Transverse colon (tissue), 4 donors: ENCODE results near the gene LRRC74A. TPM values are rescaled to one million over a fixed set of nuclear protein-coding genes. Genes with fewer than 3 reads are reported as not detected.

ENCODE experiments used
- DNase-seq: peaks from one replicate; pipeline ENCODE4 v3.0.0-alpha.2; 2019
- H3K27ac ChIP-seq, 4 donors: fragments of 200-600 bp; sonication (generic); 2 replicates each; pipeline ENCODE4 v1.5.1; 2016 to 2018; ENCODE audit warnings: inconsistent platforms in 4 of 4
- H3K27me3 ChIP-seq: fragments of 200-600 bp; sonication (generic); 2 replicates; pipeline ENCODE4 v1.5.1; 2017; ENCODE audit warnings: inconsistent platforms
- H3K36me3 ChIP-seq, 4 donors: fragments of 200-600 bp; sonication (generic); 2 replicates each; pipeline ENCODE4 v1.5.1; 2017 to 2019; ENCODE audit warnings: inconsistent platforms in 4 of 4
- H3K4me1 ChIP-seq, 4 donors: fragments of 200-600 bp; sonication (generic); 2 replicates each; pipeline ENCODE4 v1.5.1; 2017 to 2020; ENCODE audit warnings: inconsistent platforms in 4 of 4
- H3K4me3 ChIP-seq, 4 donors: fragments of 200-600 bp; sonication (generic); 1 replicate in 1 of 4; 2 replicates in 3 of 4; pipeline versions ENCODE4 v1.5.1 to v1.6.1; 2017 to 2019; ENCODE audit warnings: inconsistent platforms in 4 of 4
- H3K9me3 ChIP-seq, 2 donors: fragments of 200-600 bp; sonication (generic); 2 replicates each; pipeline ENCODE4 v1.5.1; 2017 to 2019; ENCODE audit warnings: inconsistent platforms in 2 of 2
- EP300 ChIP-seq: sonication (generic); formaldehyde crosslinking; IDR thresholded peaks from one replicate; pipeline ENCODE4 v1.6.1; 2017; ENCODE audit warnings: antibody characterized with exemption, low read depth
- POLR2A ChIP-seq: fragments of 450-650 bp; IDR thresholded peaks from one replicate; pipeline ENCODE4 v1.6.1; 2016; ENCODE audit warnings: antibody characterized with exemption, mild to moderate bottlenecking, moderate library complexity
- POLR2AphosphoS5 ChIP-seq, 3 donors: sonication (generic); formaldehyde crosslinking; IDR thresholded peaks; one replicate each; pipeline ENCODE4 v1.6.1; 2016; ENCODE audit warnings: antibody characterized with exemption in 3 of 3
- WGBS, 2 donors: methylation state at CpG; one replicate each; pipeline ENCODE4 v1.1.5; 2018; ENCODE audit warnings: low coverage in 1 of 2; 5-methylcytosine and 5-hydroxymethylcytosine counted together
- in situ Hi-C, 4 donors: fragments of 200-750 bp; cut with MboI; loops; one replicate each; pipeline versions ENCODE4 v1.15.0 to v1.15.1; 2017; ENCODE audit warnings: low sequenced_read_pairs in 3 of 4, low pct_ligation_motif_present in 1 of 4, low pct_unique_long_range_greater_than_20kb in 1 of 4
- intact Hi-C: fragments of 100-400 bp; cut with DNase I; formaldehyde crosslinking; loops from one replicate; pipeline ENCODE4 v1.15.1; 2023; ENCODE audit warnings: low total_unique reads
- total RNA-seq, 4 donors: library from RNA; depleted of rRNA; stranded (reverse); fragments of >200 nt; gene quantifications; one replicate each; pipeline ENCODE4 v1.1.0, GENCODE V29; 2016
- TF ChIP-seq, protein P1 (sequence below), 5 experiments: fragments of 200-600 bp in 3 of 5; fragments of 450-650 bp in 2 of 5; sonication (generic) in 3 of 5; IDR thresholded peaks; 1 replicate in 2 of 5; 2 replicates in 3 of 5; pipeline ENCODE4 v1.5.1; 2016 to 2017; ENCODE audit warnings: antibody characterized with exemption in 5 of 5, inconsistent platforms in 3 of 5, mild to moderate bottlenecking in 2 of 5, moderate library complexity in 1 of 5

Gene LRRC74A
- total RNA-seq, 4 donors from 2014 or later, result not detected

DNA sequence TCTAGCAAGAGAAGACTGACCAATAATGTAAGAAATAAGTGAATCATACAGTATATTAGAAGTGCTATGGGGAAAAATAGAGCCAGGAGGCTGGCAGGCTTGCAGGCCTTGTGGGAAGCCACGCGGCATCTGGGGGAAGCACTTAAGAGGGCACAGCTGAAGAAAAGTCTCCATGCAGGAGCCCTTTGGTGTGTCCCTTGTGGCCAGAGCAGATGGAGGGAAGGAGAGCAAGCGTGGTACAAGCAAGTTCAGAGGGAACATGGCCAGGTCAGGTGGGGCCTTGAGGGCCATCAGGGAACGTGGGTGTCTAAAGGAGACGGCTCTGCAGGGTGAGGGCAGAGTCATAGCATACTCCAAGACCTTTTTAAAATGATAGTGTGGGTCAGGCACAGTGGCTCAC, 51.7 kb downstream of the LRRC74A start:
- H3K27me3 ChIP-seq, result no peaks in the 10 kb centered on the region
- no peaks in the 10 kb centered on the region for H3K9me3 ChIP-seq
- no peak for TF ChIP-seq EP300
- TF ChIP-seq POLR2A, result no peak
- TF ChIP-seq, protein P1, sequence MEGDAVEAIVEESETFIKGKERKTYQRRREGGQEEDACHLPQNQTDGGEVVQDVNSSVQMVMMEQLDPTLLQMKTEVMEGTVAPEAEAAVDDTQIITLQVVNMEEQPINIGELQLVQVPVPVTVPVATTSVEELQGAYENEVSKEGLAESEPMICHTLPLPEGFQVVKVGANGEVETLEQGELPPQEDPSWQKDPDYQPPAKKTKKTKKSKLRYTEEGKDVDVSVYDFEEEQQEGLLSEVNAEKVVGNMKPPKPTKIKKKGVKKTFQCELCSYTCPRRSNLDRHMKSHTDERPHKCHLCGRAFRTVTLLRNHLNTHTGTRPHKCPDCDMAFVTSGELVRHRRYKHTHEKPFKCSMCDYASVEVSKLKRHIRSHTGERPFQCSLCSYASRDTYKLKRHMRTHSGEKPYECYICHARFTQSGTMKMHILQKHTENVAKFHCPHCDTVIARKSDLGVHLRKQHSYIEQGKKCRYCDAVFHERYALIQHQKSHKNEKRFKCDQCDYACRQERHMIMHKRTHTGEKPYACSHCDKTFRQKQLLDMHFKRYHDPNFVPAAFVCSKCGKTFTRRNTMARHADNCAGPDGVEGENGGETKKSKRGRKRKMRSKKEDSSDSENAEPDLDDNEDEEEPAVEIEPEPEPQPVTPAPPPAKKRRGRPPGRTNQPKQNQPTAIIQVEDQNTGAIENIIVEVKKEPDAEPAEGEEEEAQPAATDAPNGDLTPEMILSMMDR (IDR thresholded peaks at IDR 0.05), result no peak
- no peak for TF ChIP-seq POLR2AphosphoS5 (IDR thresholded peaks at IDR 0.05)
- intact Hi-C loops, result no loop called here
- no peak overlapping the region for H3K4me3 ChIP-seq
- no peak for DNase-seq
- 88 to 93% methylated on average over 5 of the region's 5 CpGs for WGBS, 2 donors
- in situ Hi-C loops, result loop anchor here in 1 of 4 donors (25.0 kb wide), 1 partner anchor 434 kb away; the partner anchor contains the start of genes GSTZ1 and POMT2
- no peak overlapping the region for H3K27ac ChIP-seq
- no peaks in the 10 kb centered on the region for H3K36me3 ChIP-seq
- no peaks in the 10 kb centered on the region for H3K4me1 ChIP-seq

GRCh38 chr14:76880449-76880848, 54.2 kb downstream of the LRRC74A start:
- Histone ChIP-seq H3K9me3 (no peaks in the 10 kb centered on the region), H3K36me3 (no peaks in the 10 kb centered on the region), H3K4me3 (no peak overlapping the region), H3K27ac (no peak overlapping the region), H3K4me1 (no peaks in the 10 kb centered on the region), H3K27me3 (no peaks in the 10 kb centered on the region)
- in situ Hi-C loops (loop anchor here in 1 of 4 donors (10.0 to 25.0 kb wide), 2 partner anchors 184 to 432 kb away; partner anchors contain the start of genes GSTZ1 and POMT2), intact Hi-C loops (no loop called here)
- DNase-seq, result no peak
- TF ChIP-seq, protein P1 (IDR thresholded peaks at IDR 0.05), result no peak
- TF ChIP-seq EP300 (no peak), POLR2AphosphoS5 (IDR thresholded peaks at IDR 0.05) (no peak), POLR2A (no peak)
- WGBS, 2 donors, result 43 to 89% methylated on average over 1 to 4 of the region's 4 CpGs

DNA sequence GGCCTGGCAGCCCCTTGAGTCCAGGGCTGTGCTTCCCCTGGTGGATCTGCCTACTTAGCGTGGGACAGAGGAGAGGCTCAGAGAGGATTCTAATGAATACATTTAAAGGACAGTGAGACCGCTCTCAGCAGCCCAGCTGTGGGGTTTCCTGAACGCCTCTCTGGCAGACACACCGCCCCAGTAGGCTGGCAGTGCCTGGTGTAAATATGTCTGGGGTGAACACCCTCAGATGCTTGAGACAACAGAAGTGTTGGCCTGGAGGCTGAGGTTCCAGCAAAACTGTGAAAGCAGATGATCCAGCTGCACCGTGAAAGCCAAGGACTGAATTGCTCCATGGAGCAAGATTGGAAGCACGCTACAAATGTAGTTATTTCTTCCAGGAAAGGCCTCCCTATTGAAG, 55.1 kb downstream of the LRRC74A start:
- intact Hi-C loops (no loop called here), in situ Hi-C loops (loop anchor here in 1 of 4 donors (10.0 to 25.0 kb wide), 2 partner anchors 183 to 431 kb away; partner anchors contain the start of genes GSTZ1 and POMT2)
- H3K27me3 ChIP-seq, result no peaks in the 10 kb centered on the region
- no peaks in the 10 kb centered on the region for H3K4me1 ChIP-seq
- H3K9me3 ChIP-seq, result no peaks in the 10 kb centered on the region
- WGBS, 2 donors, result 77% methylated on average over 6 of the region's 6 CpGs; no CpG with 5 or more reads in 1 of the 2 donors
- H3K27ac ChIP-seq, result no peak overlapping the region
- H3K36me3 ChIP-seq, result no peaks in the 10 kb centered on the region
- no peak for TF ChIP-seq POLR2AphosphoS5 (IDR thresholded peaks at IDR 0.05)
- TF ChIP-seq EP300, result no peak
- TF ChIP-seq POLR2A, result no peak
- TF ChIP-seq, protein P1 (IDR thresholded peaks at IDR 0.05), result no peak
- H3K4me3 ChIP-seq, result no peak overlapping the region
- no peak for DNase-seq

GRCh38 chr14:76882651-76883050, 56.4 kb downstream of the LRRC74A start:
- in situ Hi-C loops, result loop anchor here in 1 of 4 donors (10.0 to 25.0 kb wide), 2 partner anchors 182 to 430 kb away; partner anchors contain the start of genes GSTZ1 and POMT2
- no peak for DNase-seq
- no peak for TF ChIP-seq EP300
- TF ChIP-seq, protein P1 (IDR thresholded peaks at IDR 0.05), result no peak
- no peak for TF ChIP-seq POLR2AphosphoS5 (IDR thresholded peaks at IDR 0.05)
- TF ChIP-seq POLR2A, result no peak
- intact Hi-C loops, result no loop called here
- Histone ChIP-seq H3K27me3 (no peaks in the 10 kb centered on the region), H3K9me3 (no peaks in the 10 kb centered on the region), H3K27ac (no peak overlapping the region), H3K4me1 (peaks cover 0 to 4% (median 0%) of the 10 kb centered on the region in 4 donors), H3K36me3 (no peaks in the 10 kb centered on the region), H3K4me3 (no peak overlapping the region)
- WGBS, 2 donors, result 79% methylated on average over 4 of the region's 5 CpGs; no CpG with 5 or more reads in 1 of the 2 donors
